Stimulated activated CD8-positive, alpha-beta memory T cell treated with anti-CD3 and anti-CD28 coated beads, Interleukin-7, amount 100 ng/mL, for 24 hours (primary cell): ENCODE measurements around the gene ALDOB.

Source experiments
- DNase-seq: peaks from one replicate; pipeline ENCODE4 v3.0.0-alpha.2; 2020; ENCODE audit warnings: low read depth

The ALDOB gene

DNA sequence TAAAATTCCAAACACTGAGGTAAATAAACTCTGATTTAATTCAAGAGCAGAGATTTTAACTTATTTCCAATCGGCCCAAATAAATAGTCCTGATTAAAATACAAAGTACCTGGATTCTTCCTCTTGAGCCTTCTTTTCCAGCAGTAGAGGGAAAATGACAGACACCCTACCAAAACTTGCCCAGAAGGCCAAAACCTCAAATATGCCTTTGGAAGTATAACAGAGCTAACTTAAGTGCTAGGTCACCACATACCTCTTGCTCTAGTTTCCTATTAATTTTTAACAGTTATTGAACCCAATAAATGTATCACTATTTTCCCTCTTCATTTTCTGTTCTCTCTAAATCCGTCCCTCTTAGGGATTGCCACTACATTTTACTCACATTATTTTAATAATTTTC is 52.2 kb downstream of the ALDOB start:
- no peak for DNase-seq

DNA sequence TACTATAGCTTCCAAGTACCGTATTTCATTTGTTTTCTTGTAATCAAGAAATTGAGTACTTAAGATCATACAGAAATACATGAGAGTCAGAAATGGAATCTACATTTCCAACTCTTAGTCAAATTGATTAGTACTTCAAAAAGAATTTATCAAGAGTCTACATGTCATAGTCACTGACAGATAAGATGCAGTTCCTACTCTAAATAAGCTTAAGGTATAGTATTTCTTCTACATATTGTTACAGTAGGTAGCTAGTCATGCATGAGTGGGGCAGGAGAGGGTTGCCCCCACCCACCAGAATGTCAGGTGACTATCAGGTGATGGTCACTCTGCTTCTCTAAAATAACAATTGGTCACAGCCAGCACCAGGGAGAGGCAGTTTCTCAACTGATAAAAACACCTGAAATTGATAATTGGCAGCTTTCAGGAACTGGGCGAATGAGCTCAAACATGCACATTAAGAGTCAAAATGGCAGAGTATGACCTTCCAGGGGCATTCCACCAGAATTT is 53.7 kb downstream of the ALDOB start:
- DNase-seq = no peak

GRCh38 chr9:101381118-101381517 is 54.5 kb downstream of the ALDOB start:
- no peak for DNase-seq

GRCh38 chr9:101380295-101380694 is 55.3 kb downstream of the ALDOB start:
- DNase-seq = no peak

GRCh38 chr9:101376111-101376848 is 59.3 kb downstream of the ALDOB start:
- DNase-seq = no peak

DNA sequence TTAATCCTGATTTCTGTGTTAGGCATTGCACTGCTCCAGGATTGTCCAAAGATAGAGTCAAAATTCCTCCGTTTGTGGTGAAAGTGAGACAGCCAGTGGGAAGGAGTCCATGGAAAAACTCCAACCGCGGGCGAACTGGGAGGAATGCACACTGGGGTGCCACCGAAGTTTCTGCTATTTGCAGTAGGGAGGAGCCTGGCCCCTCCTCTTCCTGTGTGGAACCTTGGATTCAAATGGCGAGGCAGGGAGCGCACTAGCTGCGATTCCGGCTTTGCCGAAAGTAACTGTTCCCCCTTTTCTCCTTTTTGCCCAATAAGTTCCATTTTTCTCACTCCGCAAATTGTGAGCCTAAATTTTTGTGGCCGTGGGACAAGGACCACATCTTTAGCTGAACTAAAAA is 60.0 kb downstream of the ALDOB start:
- no peak for DNase-seq

DNA sequence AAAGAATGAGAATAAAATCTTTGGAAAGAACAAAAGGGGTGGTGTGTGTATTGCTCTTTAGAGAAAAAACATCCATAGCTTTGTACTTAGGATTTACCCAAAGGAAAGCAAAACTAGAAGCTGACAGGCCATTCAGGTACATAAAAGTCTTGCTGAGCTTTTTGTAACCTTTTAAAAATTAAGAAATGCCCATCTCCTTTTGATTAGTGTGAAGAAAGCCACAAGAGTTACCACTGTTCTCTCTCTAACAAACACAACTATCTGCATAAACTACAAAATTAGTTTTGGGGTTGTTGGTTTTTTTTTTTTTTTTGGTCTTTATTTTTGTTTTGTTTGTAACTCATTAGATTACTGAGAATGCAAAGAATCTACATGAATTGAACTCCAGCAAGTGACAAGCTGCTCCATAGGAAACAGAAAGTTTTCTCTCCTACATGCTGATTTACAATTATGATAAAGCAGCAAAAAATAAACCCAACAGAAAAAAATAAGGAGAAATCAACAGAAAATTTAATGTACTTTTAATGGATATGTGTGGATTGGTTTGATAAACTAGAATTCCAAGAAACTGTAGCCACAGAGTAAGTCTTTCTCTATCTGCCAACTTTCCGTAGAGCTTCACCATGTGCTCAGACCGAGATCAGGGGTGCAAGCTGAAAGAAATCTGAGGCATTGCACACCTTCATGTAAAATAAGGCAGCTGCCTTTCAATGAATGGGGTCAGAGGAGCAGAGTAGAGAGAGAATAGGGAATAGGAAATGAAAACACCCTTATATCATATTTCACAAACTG is 63.1 kb downstream of the ALDOB start:
- no peak for DNase-seq

DNA sequence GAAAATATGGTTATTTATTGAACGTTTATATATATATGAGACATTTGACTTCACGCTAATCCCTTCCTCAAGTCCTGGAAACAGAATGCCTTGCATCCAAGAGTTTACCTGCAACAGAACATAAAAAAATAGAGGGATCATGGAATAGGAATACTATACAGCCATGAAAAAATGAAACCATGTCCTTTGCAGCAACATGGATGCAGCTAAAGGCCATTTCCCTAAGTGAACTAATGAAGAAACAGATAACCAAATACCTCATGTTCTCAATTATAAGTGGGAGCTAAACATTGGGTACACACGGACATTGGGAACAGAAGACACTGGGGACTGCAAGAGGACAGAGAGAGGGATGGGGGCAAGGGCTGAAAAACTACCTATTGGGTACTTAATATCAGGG is 63.8 kb downstream of the ALDOB start:
- no peak for DNase-seq
